RWPE1 (cell line): ENCODE measurements around the gene DNAJC5.

ENCODE experiments used
- CTCF ChIA-PET: fragments of 350-600 bp; sonication (Branson Sonifier 250); formaldehyde crosslinking; extraction: SDS; loops from one replicate; lab custom pipeline; 2021; lab: Yijun Ruan, JAX
- POLR2A ChIA-PET: fragments of 400-600 bp; formaldehyde crosslinking; extraction: SDS; loops from one replicate; lab custom pipeline; 2020; ENCODE audit warnings: antibody characterized with exemption; ENCODE audit not compliant: low non-redundant PET; lab: Yijun Ruan, JAX
- DNase-seq: peaks from one replicate; pipeline ENCODE4 v3.0.0; 2012; ENCODE audit warnings: low spot score
- H3K27ac ChIP-seq: fragments of 450-650 bp; 2 replicates; pipeline ENCODE4 v1.5.1; 2017
- CTCF ChIP-seq: fragments of 450-650 bp; conservative IDR thresholded peaks from 2 replicates; pipeline ENCODE4 v1.5.1; 2017; ENCODE audit warnings: low read depth, mild to moderate bottlenecking

The DNAJC5 gene

DNA sequence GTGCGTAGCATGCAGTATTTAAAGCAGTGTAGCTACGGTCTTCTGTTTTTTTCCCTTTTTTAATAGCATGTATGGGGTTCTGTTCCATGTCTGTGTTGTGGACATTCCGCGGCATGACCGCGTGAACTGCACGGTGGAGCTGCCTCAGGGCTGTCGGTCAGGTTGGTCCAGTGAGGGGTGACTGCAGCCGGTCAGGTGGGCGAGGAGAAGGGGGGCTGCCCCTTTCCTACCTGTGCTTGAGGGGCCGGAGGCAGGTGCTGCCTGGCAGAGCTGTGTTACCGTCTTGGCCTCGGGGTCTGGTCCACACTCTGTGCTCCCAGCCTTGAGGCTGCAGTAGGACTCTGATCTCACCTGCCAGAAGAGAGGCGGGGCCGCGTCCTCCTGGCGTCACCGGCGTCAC lies 36.8 kb downstream of the DNAJC5 start:
- H3K27ac ChIP-seq = no peak overlapping the region
- no peak for TF ChIP-seq CTCF
- ChIA-PET POLR2A (no interaction called here), CTCF (no interaction called here)
- DNase-seq = no peak

- CTCF ChIA-PET = no interaction called here
- peak overlapping the region; percentile 4 for H3K27ac ChIP-seq
- TF ChIP-seq CTCF = no peak
- POLR2A ChIA-PET = no interaction called here
- no peak for DNase-seq
Measured at GRCh38 chr20:63932606-63933160, 37.8 kb downstream of the DNAJC5 start.

- DNase-seq = no peak
- ChIA-PET POLR2A (no interaction called here), CTCF (interaction anchor here (0.5 to 0.6 kb wide), 3 partner anchors 19 to 1077 kb away, joined by 3 to 6 read pairs (median 3); no protein-coding TSS in a partner anchor)
- H3K27ac ChIP-seq = peak overlapping the region; percentile 91
- no peak for TF ChIP-seq CTCF
Measured at GRCh38 chr20:63933646-63934045, 38.7 kb downstream of the DNAJC5 start.

GRCh38 chr20:63934271-63935068 lies 39.5 kb downstream of the DNAJC5 start:
- no peak; the same call in 1 of the 2 replicates for TF ChIP-seq CTCF
- peak overlapping the region; percentile 91 for H3K27ac ChIP-seq
- ChIA-PET CTCF (interaction anchor here (0.6 to 1.0 kb wide), 2 partner anchors 9 to 1077 kb away, joined by 4 to 6 read pairs; no protein-coding TSS in a partner anchor), POLR2A (no interaction called here)
- DNase-seq = no peak

- peak overlapping the region; percentile 91 for H3K27ac ChIP-seq
- POLR2A ChIA-PET = no interaction called here
- DNase-seq = no peak
- CTCF ChIA-PET = no interaction called here
- no peak for TF ChIP-seq CTCF
Measured at GRCh38 chr20:63935447-63935846, 40.5 kb downstream of the DNAJC5 start.

DNA sequence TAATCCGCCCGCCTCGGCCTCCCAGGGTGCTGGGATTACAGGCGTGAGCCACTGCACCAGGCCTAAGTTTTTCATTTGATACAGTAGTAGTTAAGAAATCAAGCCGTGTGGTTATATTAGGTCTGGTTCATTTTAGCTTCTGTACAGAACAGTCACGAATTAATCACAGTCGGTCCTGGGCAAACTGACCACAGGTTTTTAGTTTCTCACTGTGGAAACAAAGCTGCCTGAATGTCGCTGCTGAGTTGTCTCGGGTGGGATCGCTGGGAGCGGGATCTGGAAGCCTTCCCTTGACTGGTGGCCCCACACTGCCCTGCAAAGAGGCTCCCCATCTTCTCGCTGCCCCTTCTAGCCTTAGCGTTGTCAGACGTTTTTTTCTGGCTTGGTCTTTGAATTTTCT lies 42.7 kb downstream of the DNAJC5 start:
- ChIA-PET POLR2A (interaction anchor here (1.0 kb wide), 1 partner anchor 9 kb away, joined by 5 read pairs; no protein-coding TSS in a partner anchor), CTCF (interaction anchor here (0.6 kb wide), 1 partner anchor 8 kb away, joined by 3 read pairs; no protein-coding TSS in a partner anchor)
- TF ChIP-seq CTCF = no peak
- H3K27ac ChIP-seq = peak overlapping the region; percentile 91
- no peak for DNase-seq
